ENCODE results near the gene NEMF. TPM values are rescaled to one million over a fixed set of nuclear protein-coding genes. Genes with fewer than 3 reads are reported as not detected.

The NEMF gene
- total RNA-seq, 1 experiment from 2014 or later, result 54.0 TPM

GRCh38 chr14:49858383-49858782, 5.8 kb upstream of the NEMF start:
- Histone ChIP-seq H4K20me1 (ENCODE audit: low read length) (no peaks in the 10 kb centered on the region), H3K4me1 (ENCODE audit: insufficient read depth, low read length) (peaks cover 8% of the 10 kb centered on the region), H3K27ac (ENCODE audit: low read length) (no peak overlapping the region), H3K36me3 (ENCODE audit: low read depth, low read length) (no peaks in the 10 kb centered on the region; the same call in 1 of the 2 replicates), H3K9me2 (replicated peaks; ENCODE audit: low read length) (no peaks in the 10 kb centered on the region), H3K79me2 (ENCODE audit: low read length) (no peaks in the 10 kb centered on the region), H3K4me3 (ENCODE audit: low read length) (no peak overlapping the region), H3K9ac (ENCODE audit: low read length) (no peak overlapping the region), H3K4me2 (ENCODE audit: low read length) (no peak overlapping the region), H3F3A (ENCODE audit: low read length, unreplicated experiment) (peaks cover 3% of the 10 kb centered on the region), H3K9me3 (ENCODE audit: low read length) (no peaks in the 10 kb centered on the region), H3K27me3 (ENCODE audit: low read length) (no peaks in the 10 kb centered on the region), H2AFZ (ENCODE audit: low read length) (no peak overlapping the region)
- intact Hi-C loops (cut with micrococcal nuclease), result no loop called here
- no peak for DNase-seq
- no peak for ATAC-seq
- BruUV-seq (replicated peaks), result no TSS peak
- ChIA-PET POLR2A (ENCODE audit: unreplicated experiment) (interaction anchor here (0.6 to 0.7 kb wide), 2 partner anchors 143 to 239 kb away, joined by 4 to 10 read pairs; no protein-coding TSS in a partner anchor), CTCF (interaction anchor here (0.7 kb wide), 2 partner anchors 134 to 180 kb away, joined by 5 to 12 read pairs; no protein-coding TSS in a partner anchor)
- TF ChIP-seq EZH2 (IDR thresholded peaks at IDR 0.05; ENCODE audit: low read length, unreplicated experiment), result no peak
- TF ChIP-seq CTCF (conservative IDR thresholded peaks at IDR 0.05; ENCODE audit: low read depth, low read length), result no peak
- no peak for TF ChIP-seq EZH2phosphoT487 (IDR thresholded peaks at IDR 0.05; ENCODE audit: borderline replicate concordance, low read length)

GRCh38 chr14:49857427-49858003, 4.9 kb upstream of the NEMF start:
- H3F3A ChIP-seq (ENCODE audit: low read length, unreplicated experiment), result peaks cover 3% of the 10 kb centered on the region
- H3K36me3 ChIP-seq (ENCODE audit: low read depth, low read length), result no peaks in the 10 kb centered on the region; the same call in 1 of the 2 replicates
- no peaks in the 10 kb centered on the region for H4K20me1 ChIP-seq (ENCODE audit: low read length)
- H3K4me2 ChIP-seq (ENCODE audit: low read length), result no peak overlapping the region
- no peaks in the 10 kb centered on the region for H3K9me3 ChIP-seq (ENCODE audit: low read length)
- no peaks in the 10 kb centered on the region for H3K9me2 ChIP-seq (replicated peaks; ENCODE audit: low read length)
- H3K9ac ChIP-seq (ENCODE audit: low read length), result no peak overlapping the region
- peaks cover 9% of the 10 kb centered on the region for H3K4me1 ChIP-seq (ENCODE audit: insufficient read depth, low read length)
- ChIA-PET POLR2A (ENCODE audit: unreplicated experiment) (no interaction called here), CTCF (interaction anchor here (0.7 to 0.8 kb wide), 2 partner anchors 181 to 403 kb away, joined by 3 to 12 read pairs; no protein-coding TSS in a partner anchor)
- no peak overlapping the region for H2AFZ ChIP-seq (ENCODE audit: low read length)
- H3K27ac ChIP-seq (ENCODE audit: low read length), result no peak overlapping the region
- H3K4me3 ChIP-seq (ENCODE audit: low read length), result no peak overlapping the region
- TF ChIP-seq EZH2phosphoT487 (IDR thresholded peaks at IDR 0.05; ENCODE audit: borderline replicate concordance, low read length) (no peak), CTCF (conservative IDR thresholded peaks at IDR 0.05; ENCODE audit: low read depth, low read length) (no peak), EZH2 (IDR thresholded peaks at IDR 0.05; ENCODE audit: low read length, unreplicated experiment) (no peak)
- no TSS peak for BruUV-seq (replicated peaks)
- H3K79me2 ChIP-seq (ENCODE audit: low read length), result peaks cover 4% of the 10 kb centered on the region
- intact Hi-C loops (cut with micrococcal nuclease), result no loop called here
- ATAC-seq, result no peak
- no peak for DNase-seq
- no peaks in the 10 kb centered on the region for H3K27me3 ChIP-seq (ENCODE audit: low read length)
